HFF-Myc (cell line): ENCODE results near the gene KAZN.

Experiments used
- DNase-seq: peaks from one replicate; pipeline ENCODE4 v3.0.0-alpha.2; 2011; ENCODE audit warnings: low read depth; ENCODE audit errors: extremely low read depth
- H3K4me3 ChIP-seq: replicated peaks from 2 replicates; pipeline ENCODE4 v1.5.1; 2011; ENCODE audit warnings: low read depth, mild to moderate bottlenecking, control low read depth, low read length
- CTCF ChIP-seq: IDR thresholded peaks from 2 replicates; pipeline ENCODE4 v1.5.1; 2012; ENCODE audit warnings: mild to moderate bottlenecking, low read depth, low read length, control low read depth; ENCODE audit errors: missing control alignments

Gene KAZN

GRCh38 chr1:14811573-14811972 is 213.1 kb downstream of the KAZN start:
- H3K4me3 ChIP-seq: no peak overlapping the region
- no peak for DNase-seq
- TF ChIP-seq CTCF: no peak

GRCh38 chr1:14812189-14812588 is 213.7 kb downstream of the KAZN start:
- no peak for TF ChIP-seq CTCF
- no peak for DNase-seq
- no peak overlapping the region for H3K4me3 ChIP-seq

- TF ChIP-seq CTCF: no peak
Measured at GRCh38 chr1:14815175-14815877, 216.8 kb downstream of the KAZN start.

GRCh38 chr1:14817223-14818170 is 219.0 kb downstream of the KAZN start:
- no peak for TF ChIP-seq CTCF
- H3K4me3 ChIP-seq: no peak overlapping the region
- DNase-seq: no peak

More at GRCh38 chr1:14815175-14815877, 216.8 kb downstream of the KAZN start:
- no peak overlapping the region for H3K4me3 ChIP-seq
- no peak for DNase-seq

- no peak for DNase-seq
- no peak overlapping the region for H3K4me3 ChIP-seq
- no peak for TF ChIP-seq CTCF
Measured at GRCh38 chr1:14820295-14821085, 222.0 kb downstream of the KAZN start.

- no peak for TF ChIP-seq CTCF
- no peak overlapping the region for H3K4me3 ChIP-seq
Measured at GRCh38 chr1:14822493-14822892, 224.0 kb downstream of the KAZN start.

More at GRCh38 chr1:14822493-14822892, 224.0 kb downstream of the KAZN start:
- no peak for DNase-seq
